SK-N-SH (cell line): ENCODE data around the gene CCDC87.

Experiments
- CTCF ChIP-seq: fragments of 200-600 bp; sonication (generic); IDR thresholded peaks from 2 replicates; pipeline ENCODE4 v1.6.1; 2017; ENCODE audit warnings: antibody characterized with exemption, mild to moderate bottlenecking, moderate library complexity
- NFIC ChIP-seq: IDR thresholded peaks from 2 replicates; pipeline ENCODE4 v1.4.0; 2012; ENCODE audit warnings: borderline replicate concordance
- RAD21 ChIP-seq: IDR thresholded peaks from 2 replicates; pipeline ENCODE4 v1.6.1; 2012; ENCODE audit warnings: mild to moderate bottlenecking, low read length
- TEAD4 ChIP-seq: IDR thresholded peaks from 2 replicates; pipeline ENCODE4 v1.4.0; 2012; ENCODE audit warnings: mild to moderate bottlenecking, borderline replicate concordance; ENCODE audit not compliant: insufficient read depth
- TF ChIP-seq, protein P1 (sequence below): IDR thresholded peaks from 2 replicates; pipeline ENCODE4; 2012

GRCh38 chr11:66589996-66590675, 2.7 kb downstream of the CCDC87 start:
- TF ChIP-seq, protein P1, sequence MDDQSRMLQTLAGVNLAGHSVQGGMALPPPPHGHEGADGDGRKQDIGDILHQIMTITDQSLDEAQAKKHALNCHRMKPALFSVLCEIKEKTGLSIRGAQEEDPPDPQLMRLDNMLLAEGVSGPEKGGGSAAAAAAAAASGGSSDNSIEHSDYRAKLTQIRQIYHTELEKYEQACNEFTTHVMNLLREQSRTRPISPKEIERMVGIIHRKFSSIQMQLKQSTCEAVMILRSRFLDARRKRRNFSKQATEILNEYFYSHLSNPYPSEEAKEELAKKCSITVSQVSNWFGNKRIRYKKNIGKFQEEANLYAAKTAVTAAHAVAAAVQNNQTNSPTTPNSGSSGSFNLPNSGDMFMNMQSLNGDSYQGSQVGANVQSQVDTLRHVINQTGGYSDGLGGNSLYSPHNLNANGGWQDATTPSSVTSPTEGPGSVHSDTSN, result no peak
- TF ChIP-seq CTCF (no peak), TEAD4 (no peak), NFIC (no peak), RAD21 (no peak)
